Body of pancreas (tissue), 4 donors: Measurements from ENCODE around the gene WNT7B.

ENCODE experiments used
- POLR2A ChIP-seq, 3 donors: fragments of 450-650 bp; IDR thresholded peaks; one replicate each; pipeline ENCODE4 v1.6.1; 2016; ENCODE audit warnings: antibody characterized with exemption in 3 of 3, mild to moderate bottlenecking in 2 of 3
- TF ChIP-seq, protein P1 (sequence below), 7 experiments: fragments of 450-650 bp in 4 of 7; fragments of 200-600 bp in 3 of 7; sonication (generic) in 3 of 7; IDR thresholded peaks; one replicate each; pipeline ENCODE4 v1.5.1; 2016 to 2019; ENCODE audit warnings: antibody characterized with exemption in 7 of 7

DNA sequence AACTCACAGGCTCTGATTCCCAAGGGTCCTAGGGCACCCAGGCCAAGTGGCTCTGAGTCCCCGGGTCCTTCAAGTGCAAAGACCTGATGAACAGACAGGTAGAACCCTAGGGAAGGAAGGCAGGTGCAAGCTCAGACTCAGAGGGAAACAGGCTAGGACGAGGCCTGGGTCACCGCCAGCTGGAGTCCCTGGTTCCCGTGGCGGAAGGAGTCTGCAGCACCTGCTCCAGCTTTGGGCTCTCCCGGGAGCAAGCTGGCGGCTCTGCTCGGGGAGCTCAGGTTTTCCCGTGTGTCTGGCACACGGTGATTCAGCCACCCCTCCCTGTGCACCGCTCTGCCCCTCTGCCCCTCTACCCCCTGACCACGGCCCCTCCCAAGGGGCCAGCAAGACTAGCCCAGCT lies 59.8 kb downstream of the WNT7B start:
- TF ChIP-seq POLR2A (IDR thresholded peaks at IDR 0.05): no peak
- TF ChIP-seq, protein P1, sequence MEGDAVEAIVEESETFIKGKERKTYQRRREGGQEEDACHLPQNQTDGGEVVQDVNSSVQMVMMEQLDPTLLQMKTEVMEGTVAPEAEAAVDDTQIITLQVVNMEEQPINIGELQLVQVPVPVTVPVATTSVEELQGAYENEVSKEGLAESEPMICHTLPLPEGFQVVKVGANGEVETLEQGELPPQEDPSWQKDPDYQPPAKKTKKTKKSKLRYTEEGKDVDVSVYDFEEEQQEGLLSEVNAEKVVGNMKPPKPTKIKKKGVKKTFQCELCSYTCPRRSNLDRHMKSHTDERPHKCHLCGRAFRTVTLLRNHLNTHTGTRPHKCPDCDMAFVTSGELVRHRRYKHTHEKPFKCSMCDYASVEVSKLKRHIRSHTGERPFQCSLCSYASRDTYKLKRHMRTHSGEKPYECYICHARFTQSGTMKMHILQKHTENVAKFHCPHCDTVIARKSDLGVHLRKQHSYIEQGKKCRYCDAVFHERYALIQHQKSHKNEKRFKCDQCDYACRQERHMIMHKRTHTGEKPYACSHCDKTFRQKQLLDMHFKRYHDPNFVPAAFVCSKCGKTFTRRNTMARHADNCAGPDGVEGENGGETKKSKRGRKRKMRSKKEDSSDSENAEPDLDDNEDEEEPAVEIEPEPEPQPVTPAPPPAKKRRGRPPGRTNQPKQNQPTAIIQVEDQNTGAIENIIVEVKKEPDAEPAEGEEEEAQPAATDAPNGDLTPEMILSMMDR (IDR thresholded peaks at IDR 0.05): no peak
